GM12801 (cell line): ENCODE data around the gene ASIC3.
A peak's percentile ranks its signal among the peaks of the same experiment; 100 is the strongest.

Experiments used
- TF ChIP-seq, protein P1 (sequence below): IDR thresholded peaks from one replicate; pipeline ENCODE4 v1.5.1; 2011; ENCODE audit warnings: control low read depth; ENCODE audit not compliant: insufficient read length; ENCODE audit errors: extremely low read depth

The ASIC3 gene

DNA sequence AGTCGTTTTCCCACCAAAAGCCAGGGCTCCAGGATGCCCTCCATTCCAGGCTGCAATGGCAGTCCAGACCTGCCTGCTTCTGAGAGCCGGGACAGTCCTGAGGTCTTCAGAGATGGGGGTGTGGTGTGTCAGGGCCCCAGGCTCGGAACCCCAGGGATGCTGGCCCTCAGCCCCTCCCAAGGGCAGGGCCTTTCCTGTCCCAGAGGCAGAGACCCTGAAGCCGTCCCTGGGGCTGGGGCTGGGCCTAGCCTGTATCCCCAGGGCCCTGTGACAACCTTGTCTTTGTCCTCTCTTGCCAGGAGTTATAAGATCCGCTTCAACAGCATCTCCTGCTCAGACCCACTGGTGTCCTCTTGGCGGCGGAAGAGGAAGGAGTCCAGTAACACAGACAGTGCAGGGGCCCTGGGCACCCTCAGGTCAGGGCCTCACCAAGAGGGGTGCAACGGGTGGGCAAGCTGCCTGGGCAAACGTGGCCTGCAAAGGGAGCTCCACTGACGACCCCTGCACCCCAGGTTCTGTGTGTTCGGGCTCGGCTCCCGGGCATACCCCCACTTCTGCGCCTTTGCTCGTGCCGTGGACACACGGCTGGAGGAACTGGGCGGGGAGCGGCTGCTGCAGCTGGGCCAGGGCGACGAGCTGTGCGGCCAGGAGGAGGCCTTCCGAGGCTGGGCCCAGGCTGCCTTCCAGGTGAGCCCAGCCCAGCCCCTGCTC is 41.6 kb upstream of the ASIC3 start:
- TF ChIP-seq, protein P1, sequence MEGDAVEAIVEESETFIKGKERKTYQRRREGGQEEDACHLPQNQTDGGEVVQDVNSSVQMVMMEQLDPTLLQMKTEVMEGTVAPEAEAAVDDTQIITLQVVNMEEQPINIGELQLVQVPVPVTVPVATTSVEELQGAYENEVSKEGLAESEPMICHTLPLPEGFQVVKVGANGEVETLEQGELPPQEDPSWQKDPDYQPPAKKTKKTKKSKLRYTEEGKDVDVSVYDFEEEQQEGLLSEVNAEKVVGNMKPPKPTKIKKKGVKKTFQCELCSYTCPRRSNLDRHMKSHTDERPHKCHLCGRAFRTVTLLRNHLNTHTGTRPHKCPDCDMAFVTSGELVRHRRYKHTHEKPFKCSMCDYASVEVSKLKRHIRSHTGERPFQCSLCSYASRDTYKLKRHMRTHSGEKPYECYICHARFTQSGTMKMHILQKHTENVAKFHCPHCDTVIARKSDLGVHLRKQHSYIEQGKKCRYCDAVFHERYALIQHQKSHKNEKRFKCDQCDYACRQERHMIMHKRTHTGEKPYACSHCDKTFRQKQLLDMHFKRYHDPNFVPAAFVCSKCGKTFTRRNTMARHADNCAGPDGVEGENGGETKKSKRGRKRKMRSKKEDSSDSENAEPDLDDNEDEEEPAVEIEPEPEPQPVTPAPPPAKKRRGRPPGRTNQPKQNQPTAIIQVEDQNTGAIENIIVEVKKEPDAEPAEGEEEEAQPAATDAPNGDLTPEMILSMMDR = no peak

GRCh38 chr7:151007469-151007898 is 40.8 kb upstream of the ASIC3 start:
- TF ChIP-seq, protein P1 = no peak

DNA sequence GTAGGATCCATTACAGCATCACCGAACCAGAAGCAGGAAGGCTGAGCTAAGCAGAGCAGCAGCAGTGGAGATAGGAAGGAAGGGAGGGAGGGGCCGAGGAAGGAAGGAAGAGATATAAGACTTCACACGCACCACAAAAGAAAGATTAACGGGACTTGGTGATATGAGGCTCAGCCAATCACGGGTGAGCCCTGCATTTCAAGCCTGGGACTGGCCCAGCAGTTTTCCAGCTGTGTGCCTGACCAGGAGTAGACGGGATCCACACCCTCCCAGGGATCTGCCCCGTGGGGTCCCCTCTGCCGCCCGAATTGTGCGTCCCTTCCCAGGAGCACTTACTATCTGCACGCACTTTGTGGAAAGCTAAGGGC is 40.2 kb upstream of the ASIC3 start:
- TF ChIP-seq, protein P1 = no peak

- TF ChIP-seq, protein P1 = peak; percentile 4
Observed at GRCh38 chr7:151008511-151009323, 39.6 kb upstream of the ASIC3 start.

DNA sequence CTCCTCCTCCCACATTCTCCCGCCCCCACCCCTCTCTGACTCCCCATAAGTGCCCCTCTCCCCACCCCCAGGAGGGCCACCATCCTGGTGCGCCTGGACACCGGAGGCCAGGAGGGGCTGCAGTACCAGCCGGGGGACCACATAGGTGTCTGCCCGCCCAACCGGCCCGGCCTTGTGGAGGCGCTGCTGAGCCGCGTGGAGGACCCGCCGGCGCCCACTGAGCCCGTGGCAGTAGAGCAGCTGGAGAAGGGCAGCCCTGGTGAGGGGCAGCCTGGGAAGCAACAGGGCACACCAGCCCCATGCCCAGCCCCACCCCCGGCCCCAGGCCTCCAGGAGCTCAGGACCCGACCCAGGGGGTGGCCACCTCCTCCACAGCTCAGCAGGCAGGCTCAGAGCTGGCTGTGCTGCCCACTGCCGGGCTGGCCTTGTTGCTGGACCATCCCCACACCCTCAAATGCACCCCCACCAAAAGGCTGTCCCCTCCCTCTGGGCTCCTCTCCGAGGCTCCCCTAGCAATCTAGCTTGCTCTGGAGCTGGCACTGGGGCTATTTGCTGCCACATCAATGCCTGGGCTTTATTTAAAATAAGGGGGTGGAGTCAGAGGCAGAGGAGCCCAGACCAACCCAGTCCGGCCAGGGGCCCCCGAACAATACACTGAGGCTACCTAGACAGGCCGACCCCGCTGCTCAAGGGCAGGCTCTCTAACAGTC is 38.8 kb upstream of the ASIC3 start:
- TF ChIP-seq, protein P1 = no peak

GRCh38 chr7:151010037-151010306 is 38.4 kb upstream of the ASIC3 start:
- TF ChIP-seq, protein P1 = no peak

DNA sequence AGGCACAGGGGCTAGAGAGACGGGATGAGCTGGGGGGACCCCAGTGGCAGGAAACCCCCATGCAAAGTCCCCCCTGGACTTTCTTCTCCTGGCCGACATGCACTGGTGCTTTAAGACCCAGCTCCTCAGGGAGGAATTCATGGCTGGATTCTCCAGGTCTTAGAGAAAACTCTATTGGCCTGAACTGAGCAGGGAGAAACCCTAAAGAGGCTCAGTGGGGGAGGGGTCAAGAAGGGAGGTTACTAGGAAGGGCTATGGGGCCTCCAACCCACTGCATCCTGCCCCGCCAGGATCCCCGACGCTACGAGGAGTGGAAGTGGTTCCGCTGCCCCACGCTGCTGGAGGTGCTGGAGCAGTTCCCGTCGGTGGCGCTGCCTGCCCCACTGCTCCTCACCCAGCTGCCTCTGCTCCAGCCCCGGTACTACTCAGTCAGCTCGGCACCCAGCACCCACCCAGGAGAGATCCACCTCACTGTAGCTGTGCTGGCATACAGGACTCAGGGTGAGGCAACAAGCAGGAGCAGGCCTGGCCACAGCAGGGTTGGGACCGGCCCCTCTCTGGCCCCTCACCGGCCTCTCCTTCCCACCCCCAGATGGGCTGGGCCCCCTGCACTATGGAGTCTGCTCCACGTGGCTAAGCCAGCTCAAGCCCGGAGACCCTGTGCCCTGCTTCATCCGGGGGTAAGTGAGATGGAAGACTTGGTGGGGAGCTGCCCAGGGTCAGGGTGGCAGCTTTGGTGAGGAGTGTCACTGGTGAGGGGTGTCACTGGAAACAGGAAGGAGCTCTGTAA is 37.8 kb upstream of the ASIC3 start:
- TF ChIP-seq, protein P1 = no peak
